NCI-H1105 (cell line): ENCODE results near the gene ZSCAN20.
"Not testable (repeated sequence)": the region's sequence is repeated elsewhere in the genome, so short reads cannot be mapped to it uniquely, and the experiment has no call there.

Source experiments
- DNase-seq: peaks from one replicate; lab custom pipeline; 2025; lab: John Stamatoyannopoulos, UW

ZSCAN20 gene

GRCh38 chr1:33488624-33489023, 16.2 kb downstream of the ZSCAN20 start:
- no peak for DNase-seq

DNA sequence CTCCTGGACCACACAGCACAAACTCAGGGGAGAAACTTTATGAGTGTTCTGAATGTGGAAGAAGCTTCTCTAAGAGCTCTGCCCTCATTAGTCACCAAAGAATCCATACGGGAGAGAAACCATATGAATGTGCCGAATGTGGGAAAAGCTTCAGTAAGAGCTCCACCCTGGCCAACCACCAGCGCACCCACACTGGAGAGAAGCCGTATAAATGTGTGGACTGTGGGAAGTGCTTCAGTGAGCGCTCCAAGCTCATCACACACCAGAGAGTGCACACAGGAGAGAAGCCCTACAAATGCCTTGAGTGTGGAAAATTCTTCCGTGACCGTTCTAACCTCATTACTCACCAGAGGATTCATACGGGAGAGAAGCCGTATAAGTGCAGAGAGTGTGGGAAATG, 22.5 kb downstream of the ZSCAN20 start:
- no peak for DNase-seq

- no peak for DNase-seq
Observed at GRCh38 chr1:33497410-33497809, 25.0 kb downstream of the ZSCAN20 start.

DNA sequence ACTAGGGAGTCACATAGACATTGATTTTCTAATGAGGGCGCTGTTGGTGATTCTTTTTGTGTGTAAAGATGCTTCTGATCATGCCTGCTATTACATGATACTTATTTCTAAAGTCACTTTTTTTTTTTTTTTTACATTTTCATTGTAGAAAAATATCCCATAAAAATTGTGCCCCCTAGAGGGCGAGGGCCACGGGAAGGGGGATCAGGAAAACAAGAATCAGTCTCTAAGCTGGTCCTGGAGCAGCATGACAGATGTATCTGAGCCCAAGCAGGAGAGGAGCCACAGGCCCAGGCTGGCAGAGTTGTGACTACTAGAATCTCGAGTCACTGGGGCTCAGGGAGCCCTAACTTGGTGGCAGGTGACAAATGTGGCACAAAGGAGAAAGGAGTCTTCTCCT, 28.1 kb downstream of the ZSCAN20 start:
- DNase-seq: no peak

GRCh38 chr1:33501309-33501708, 28.9 kb downstream of the ZSCAN20 start:
- DNase-seq: no peak

DNA sequence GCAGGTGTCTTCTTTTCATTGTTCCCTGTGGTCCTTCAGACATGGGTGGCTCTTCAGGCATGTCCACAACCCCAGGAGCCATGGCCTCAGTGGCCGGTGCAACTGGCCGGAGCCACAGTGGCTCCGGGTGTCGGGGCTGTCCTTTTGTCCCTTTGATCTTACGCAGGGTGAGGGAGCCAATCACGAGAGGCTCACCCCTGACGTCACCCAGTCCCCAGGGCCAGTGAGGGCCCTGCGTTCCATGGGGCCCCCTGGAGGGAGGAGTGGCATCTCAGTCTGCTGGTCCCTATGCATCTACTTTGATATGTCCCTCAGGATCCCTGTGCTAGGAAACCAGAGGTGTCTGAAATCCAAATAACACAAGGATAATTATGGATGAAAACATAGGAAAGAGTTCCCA, 29.3 kb downstream of the ZSCAN20 start:
- DNase-seq: no peak

DNA sequence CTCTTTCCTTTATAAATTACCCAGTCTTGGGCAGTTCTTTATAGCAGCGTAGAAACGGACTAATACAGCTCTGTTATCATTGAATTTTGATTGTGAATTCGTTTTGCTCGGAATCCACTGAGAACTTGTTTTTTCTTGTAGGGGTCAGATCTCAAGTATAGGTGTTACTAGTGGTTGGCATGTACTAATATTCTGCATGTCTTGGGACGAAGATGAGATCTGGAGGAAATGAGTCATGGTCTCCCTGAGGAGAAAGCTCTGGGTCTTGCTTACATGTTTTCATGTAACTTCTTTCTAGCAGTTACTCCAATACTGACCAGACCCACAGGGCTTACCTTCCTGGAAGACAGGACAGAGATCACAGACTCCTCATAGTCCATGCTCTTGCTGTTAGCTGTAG, 30.3 kb downstream of the ZSCAN20 start:
- no peak for DNase-seq

DNA sequence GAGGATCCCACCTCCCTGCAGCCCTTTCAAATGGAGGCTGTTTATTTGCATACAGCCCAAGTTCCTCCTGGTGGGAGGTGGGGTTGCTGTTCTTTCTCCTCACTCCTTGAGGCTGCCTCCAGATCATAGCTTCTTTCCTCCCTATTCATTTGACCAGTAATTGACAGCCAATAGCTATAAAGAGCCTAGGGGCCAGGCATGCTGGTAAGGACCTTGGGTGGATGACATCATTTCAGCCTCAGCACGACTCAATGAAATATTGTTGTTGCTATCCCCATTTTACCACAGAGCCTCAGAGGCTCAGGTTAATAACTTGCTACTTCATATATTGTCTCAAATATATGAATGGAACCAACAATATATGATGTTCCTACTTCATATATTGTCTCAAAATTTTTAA, 31.1 kb downstream of the ZSCAN20 start:
- DNase-seq: no peak

- no peak for DNase-seq
Observed at GRCh38 chr1:33507661-33508060, 35.2 kb downstream of the ZSCAN20 start.

DNA sequence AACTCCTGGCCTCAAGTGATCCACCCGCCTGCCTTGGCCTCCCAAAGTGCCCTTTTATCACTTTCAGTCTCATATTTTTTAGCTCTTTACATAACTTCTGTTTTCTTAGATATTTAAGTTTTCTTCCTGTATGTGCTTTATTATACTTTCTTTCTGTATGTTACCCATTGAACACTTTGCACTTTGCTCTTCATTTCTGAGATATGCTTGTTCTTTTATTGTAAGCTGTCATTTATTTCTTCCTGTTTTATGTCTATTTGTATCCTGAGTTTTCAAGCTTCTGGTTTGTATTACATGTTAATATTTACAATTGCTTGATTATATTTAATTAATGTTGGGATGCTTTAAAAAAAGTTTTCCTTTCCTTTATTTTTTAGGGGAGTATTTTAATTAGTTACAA, 35.7 kb downstream of the ZSCAN20 start:
- DNase-seq: no peak

DNA sequence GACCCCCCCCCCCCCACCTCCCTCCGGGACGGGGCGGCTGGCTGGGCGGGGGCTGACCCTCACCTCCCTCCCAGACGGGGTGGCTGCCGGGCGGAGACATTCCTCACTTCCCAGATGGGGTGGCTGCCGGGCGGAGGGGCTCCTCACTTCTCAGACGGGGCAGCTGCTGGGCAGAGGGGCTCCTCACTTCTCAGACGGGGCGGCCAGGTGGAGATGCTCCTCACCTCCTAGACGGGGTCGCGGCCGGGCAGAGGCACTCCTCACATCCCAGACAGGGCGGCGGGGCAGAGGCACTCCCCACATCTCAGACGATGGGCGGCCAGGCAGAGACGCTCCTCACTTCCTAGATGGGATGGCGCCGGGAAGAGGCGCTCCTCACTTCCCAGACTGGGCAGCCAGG, 36.8 kb downstream of the ZSCAN20 start:
- DNase-seq: not testable (repeated sequence)

DNA sequence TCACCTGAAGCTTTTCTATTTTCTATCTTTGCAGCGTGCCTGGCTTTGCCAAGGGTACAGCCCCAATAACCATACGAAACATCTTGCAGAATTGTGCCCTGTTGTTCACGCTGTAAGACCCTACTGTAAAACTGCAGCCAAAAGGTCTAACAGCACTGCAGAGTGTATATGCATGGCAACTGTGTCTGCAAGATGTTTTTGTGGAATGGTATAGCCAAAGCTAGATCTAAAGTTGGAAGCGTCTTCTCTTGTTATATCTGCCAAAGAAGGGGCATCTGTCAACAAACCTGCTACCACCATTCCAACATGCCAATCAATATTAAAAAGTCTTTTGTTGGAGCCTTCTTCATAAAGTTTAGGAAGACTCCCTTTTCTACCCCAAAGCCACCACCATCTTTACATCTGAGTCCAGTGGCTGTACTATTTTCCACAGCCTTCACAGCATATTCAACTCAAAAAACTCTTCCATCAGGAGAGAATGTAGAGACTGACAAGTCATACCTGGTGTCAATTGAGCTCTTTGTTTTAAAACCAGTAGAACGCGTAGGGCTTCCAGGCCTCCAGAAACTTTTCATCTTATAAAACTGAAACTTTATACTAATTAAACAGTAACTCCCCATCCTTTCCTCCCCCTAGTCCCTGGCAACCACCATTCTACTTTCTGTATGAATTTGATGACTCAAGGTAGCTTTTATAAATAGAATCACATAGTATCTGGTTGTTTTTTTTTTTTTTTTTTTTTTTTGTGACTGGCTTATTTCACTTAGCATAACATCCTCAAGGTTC, 40.0 kb downstream of the ZSCAN20 start:
- no peak for DNase-seq

- DNase-seq: no peak
Observed at GRCh38 chr1:33515112-33515511, 42.7 kb downstream of the ZSCAN20 start.

DNA sequence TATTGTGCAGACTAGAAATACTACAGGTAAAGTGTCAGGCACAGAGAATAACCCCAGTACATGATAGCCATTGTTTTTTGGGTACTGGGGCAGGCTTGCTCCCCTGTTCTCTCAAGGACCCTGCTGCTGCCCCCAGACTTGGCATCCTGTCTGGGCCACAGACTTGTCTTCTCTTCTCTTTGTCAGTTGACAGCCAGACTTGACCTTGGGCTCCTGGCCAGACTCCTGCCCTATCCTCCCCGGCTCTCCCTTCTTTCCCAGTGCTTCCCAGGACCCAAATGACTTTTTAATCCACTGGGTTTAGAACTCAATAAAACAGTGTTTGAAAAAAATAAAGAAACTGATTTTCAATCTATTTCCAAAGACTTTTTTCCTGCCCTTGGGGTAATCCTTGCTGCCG, 43.2 kb downstream of the ZSCAN20 start:
- DNase-seq: no peak

GRCh38 chr1:33516428-33516827, 44.0 kb downstream of the ZSCAN20 start:
- no peak for DNase-seq

- DNase-seq: no peak
Observed at GRCh38 chr1:33516891-33517567, 44.6 kb downstream of the ZSCAN20 start.

DNA sequence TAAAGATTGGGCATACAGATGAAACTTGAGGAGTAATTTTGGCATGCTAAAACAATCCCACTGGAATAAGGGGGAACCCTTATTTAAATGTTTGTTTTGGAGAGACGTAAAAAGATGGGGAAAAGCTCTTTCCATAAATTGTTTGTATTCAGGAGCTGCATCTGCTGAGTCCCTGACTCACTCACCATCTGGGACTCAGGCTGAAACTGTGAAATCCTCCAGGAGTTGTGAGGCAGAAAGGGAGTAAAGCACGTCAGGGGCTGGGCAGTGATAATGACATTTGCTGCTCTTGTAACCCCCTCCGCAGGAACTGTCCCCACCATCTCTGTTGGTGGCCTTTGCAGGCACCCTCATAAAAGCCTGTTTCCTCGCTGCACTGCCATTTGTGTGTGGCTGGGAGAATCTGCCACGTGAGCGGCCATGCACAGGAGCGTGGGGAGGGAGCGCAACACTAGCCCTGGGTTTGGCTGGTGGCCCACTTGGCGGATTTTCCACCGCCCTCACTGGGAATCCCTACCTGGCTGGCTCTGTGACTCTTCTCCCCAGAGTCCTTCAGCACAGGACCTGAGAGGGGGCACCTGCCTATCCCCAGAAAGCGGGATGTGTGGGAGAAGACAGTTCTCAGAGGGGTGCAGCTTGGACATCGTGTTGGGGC, 45.3 kb downstream of the ZSCAN20 start:
- DNase-seq: no peak

DNA sequence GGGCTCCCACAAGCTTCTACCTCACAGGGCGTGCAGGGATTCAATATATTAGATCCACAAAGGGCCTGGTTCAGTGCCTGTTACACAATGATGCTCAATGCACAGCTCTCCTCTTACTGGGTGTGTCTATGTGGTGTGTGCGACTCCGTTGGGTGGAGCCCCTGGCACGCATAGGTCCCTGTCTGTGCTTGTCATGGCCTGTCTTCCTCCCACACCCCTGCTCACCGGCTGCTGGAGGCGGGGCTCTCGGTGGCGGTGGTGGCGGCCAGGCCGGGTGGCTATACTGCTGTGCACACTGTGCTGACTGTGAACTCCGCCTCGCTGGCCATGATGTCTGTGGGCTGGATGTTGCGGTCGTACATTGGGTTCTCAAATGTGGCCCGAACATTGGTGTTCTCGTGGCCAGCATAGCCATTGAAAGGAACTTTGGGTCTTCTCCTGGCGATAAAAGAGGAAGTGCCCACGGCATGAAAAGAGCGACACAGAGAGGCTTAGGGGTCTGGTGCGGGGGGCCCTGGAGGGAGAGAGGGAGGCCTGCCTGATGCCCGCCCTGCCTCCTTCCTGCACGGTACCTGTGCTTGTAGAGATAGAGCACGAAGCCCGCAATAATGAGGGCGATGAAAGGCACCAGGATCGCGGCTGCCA, 46.9 kb downstream of the ZSCAN20 start:
- DNase-seq: no peak

GRCh38 chr1:33524586-33524985, 52.1 kb downstream of the ZSCAN20 start:
- DNase-seq: no peak

GRCh38 chr1:33527934-33528333, 55.5 kb downstream of the ZSCAN20 start:
- no peak for DNase-seq

GRCh38 chr1:33529957-33530356, 57.5 kb downstream of the ZSCAN20 start:
- no peak for DNase-seq

DNA sequence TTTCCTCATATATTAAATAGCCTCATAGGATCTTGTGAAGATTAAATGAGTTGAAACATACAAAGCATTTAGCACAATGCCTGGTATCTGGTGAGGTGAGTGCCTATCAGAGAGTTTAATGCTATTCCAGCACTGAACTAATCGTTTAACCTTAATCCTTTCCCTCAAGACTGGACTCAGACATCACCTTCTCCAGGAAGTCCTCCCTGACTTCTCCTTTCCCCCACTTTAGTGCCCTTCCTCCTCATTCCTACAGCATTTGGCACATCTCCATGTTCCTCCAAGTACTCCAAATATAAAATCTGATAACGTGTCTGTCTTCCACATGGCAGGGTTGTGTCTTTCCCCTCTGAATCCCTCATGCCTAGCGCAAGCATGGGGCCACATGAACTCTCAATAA, 59.8 kb downstream of the ZSCAN20 start:
- DNase-seq: no peak

- DNase-seq: no peak
Observed at GRCh38 chr1:33532936-33533335, 60.5 kb downstream of the ZSCAN20 start.
